Muscle layer of colon (tissue), 2 donors: ENCODE data around the gene LAMTOR3.

Source experiments
- H3K27ac ChIP-seq: one replicate; pipeline ENCODE4 v1.7.0; 2013; ENCODE audit warnings: low read depth, mild to moderate bottlenecking, low read length, moderate library complexity
- H3K27me3 ChIP-seq, 2 donors: one replicate each; pipeline ENCODE4 v1.7.0; 2013; ENCODE audit warnings: low read length in 2 of 2, mild to moderate bottlenecking in 2 of 2; ENCODE audit not compliant: insufficient read depth in 2 of 2, control insufficient read depth in 1 of 2
- H3K36me3 ChIP-seq: one replicate; pipeline ENCODE4 v1.7.0; 2013; ENCODE audit warnings: mild to moderate bottlenecking, low read length; ENCODE audit not compliant: insufficient read depth
- H3K4me1 ChIP-seq: one replicate; pipeline ENCODE4 v1.7.0; 2013; ENCODE audit warnings: mild to moderate bottlenecking, low read length; ENCODE audit not compliant: insufficient read depth
- H3K4me3 ChIP-seq, 2 donors: one replicate each; pipeline ENCODE4 v1.7.0; 2013; ENCODE audit warnings: low read length in 2 of 2, low read depth in 1 of 2, mild to moderate bottlenecking in 1 of 2, moderate library complexity in 1 of 2
- H3K9ac ChIP-seq: one replicate; pipeline ENCODE4 v1.7.0; 2013; ENCODE audit warnings: low read length
- H3K9me3 ChIP-seq: one replicate; pipeline ENCODE4 v1.7.0; 2013; ENCODE audit warnings: mild to moderate bottlenecking, low read length
- donor health status: abdominal sarcoma.
- donor health status: Adenocarcinoma of cecum.

LAMTOR3 gene, protein sequence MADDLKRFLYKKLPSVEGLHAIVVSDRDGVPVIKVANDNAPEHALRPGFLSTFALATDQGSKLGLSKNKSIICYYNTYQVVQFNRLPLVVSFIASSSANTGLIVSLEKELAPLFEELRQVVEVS

GRCh38 chr4:99894161-99894997, at the start of gene LAMTOR3:
Gene LAMTOR3 (minus strand): TSS chr4:99894427. CDS start chr4:99893963, 464 bp downstream.
- H3K36me3 ChIP-seq, result peaks cover 3% of the 10 kb centered on the region
- no peaks in the 10 kb centered on the region for H3K9me3 ChIP-seq
- peak within 1 kb of the TSS; percentile 99 for H3K9ac ChIP-seq
- H3K27ac ChIP-seq, result peak within 1 kb of the TSS; percentile 70
- H3K27me3 ChIP-seq, result no peaks in the 10 kb centered on the region
- peaks cover 15% of the 10 kb centered on the region for H3K4me1 ChIP-seq
- H3K4me3 ChIP-seq, result peak within 1 kb of the TSS; percentile 79 to 91

DNA sequence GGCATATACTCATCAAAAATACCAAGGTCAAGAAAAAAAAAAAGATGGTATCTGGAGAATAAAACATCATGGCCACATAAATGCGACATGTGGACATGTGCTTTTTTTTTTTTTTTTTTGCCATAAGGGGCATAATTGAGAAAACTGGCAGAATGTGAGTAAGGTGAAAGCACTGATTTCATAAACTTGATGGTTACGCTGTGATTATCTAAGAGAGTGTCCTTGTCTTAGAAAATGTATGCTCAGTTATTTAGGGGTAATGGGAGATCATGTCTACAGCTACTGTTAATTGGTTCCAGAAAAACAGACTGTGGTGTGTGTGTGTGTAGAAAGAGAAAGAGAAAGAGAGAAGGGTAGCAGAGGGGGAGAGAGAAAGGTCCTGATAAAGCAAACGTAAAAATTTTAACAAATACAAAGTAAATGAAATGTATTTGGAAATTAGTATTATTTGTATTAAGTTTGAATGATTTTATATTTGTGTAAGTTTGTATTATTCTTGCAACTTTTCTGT, 44.1 kb upstream of the LAMTOR3 start:
- H3K4me3 ChIP-seq, result no peak overlapping the region
- H3K4me1 ChIP-seq, result no peaks in the 10 kb centered on the region
- H3K36me3 ChIP-seq, result no peaks in the 10 kb centered on the region
- H3K9me3 ChIP-seq, result peaks cover 9% of the 10 kb centered on the region
- no peak overlapping the region for H3K9ac ChIP-seq
- no peak overlapping the region for H3K27ac ChIP-seq
- no peaks in the 10 kb centered on the region for H3K27me3 ChIP-seq

DNA sequence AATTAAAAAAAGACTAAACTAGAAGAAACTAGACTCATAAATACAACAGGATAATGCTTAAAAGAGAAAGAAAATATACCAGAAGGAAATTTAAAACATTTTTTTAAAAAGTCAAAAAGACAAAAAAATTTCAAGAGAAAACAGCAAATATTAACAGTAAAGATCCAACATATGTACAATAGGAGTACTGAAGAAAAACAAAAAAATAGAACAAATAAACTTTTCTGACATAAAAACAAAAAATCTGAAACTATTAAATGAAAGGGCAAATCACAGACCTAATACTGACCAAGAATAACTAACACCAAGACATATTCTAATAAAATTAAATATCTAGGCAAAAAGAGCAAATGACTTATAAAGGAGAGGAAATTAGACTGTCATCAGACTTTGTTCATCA, 40.7 kb upstream of the LAMTOR3 start:
- no peak overlapping the region for H3K9ac ChIP-seq
- no peaks in the 10 kb centered on the region for H3K27me3 ChIP-seq
- H3K4me3 ChIP-seq, result no peak overlapping the region
- H3K36me3 ChIP-seq, result no peaks in the 10 kb centered on the region
- H3K27ac ChIP-seq, result no peak overlapping the region
- no peaks in the 10 kb centered on the region for H3K4me1 ChIP-seq
- H3K9me3 ChIP-seq, result peaks cover 9% of the 10 kb centered on the region

- H3K4me1 ChIP-seq, result no peaks in the 10 kb centered on the region
- H3K27me3 ChIP-seq, result no peaks in the 10 kb centered on the region
- peaks cover 3% of the 10 kb centered on the region for H3K36me3 ChIP-seq
- H3K9ac ChIP-seq, result no peak overlapping the region
- no peaks in the 10 kb centered on the region for H3K9me3 ChIP-seq
- no peak overlapping the region for H3K27ac ChIP-seq
- no peak overlapping the region for H3K4me3 ChIP-seq
Measured at GRCh38 chr4:99927566-99927965, 33.3 kb upstream of the LAMTOR3 start.

- H3K27ac ChIP-seq, result no peak overlapping the region
- no peak overlapping the region for H3K4me3 ChIP-seq
- H3K27me3 ChIP-seq, result no peaks in the 10 kb centered on the region
- H3K4me1 ChIP-seq, result no peaks in the 10 kb centered on the region
- no peak overlapping the region for H3K9ac ChIP-seq
- peaks cover 6% of the 10 kb centered on the region for H3K36me3 ChIP-seq
- H3K9me3 ChIP-seq, result no peaks in the 10 kb centered on the region
Measured at GRCh38 chr4:99921174-99921573, 26.9 kb upstream of the LAMTOR3 start.

DNA sequence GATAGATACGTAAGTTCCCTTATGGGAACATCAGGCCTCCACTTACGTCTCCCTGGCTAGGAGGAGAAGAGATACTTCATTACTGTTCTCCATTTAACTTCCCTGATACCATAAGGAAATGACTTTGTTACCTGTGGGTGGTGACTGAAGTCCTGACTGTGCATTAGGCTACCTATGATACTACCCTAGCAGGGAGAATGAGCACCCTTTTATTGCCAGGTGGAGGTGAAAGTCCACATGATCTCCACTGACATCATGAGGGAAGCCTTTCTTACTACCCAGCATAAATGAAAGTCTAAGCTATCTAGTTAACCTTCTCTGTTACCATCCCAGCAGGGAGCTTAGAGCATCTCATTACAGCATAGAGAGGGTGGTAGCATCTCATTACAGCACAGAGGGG, 24.4 kb upstream of the LAMTOR3 start:
- Histone ChIP-seq H3K4me3 (no peak overlapping the region), H3K27ac (no peak overlapping the region), H3K9me3 (no peaks in the 10 kb centered on the region), H3K4me1 (no peaks in the 10 kb centered on the region), H3K27me3 (no peaks in the 10 kb centered on the region), H3K9ac (no peak overlapping the region), H3K36me3 (peaks cover 6% of the 10 kb centered on the region)

GRCh38 chr4:99917575-99917974, 23.3 kb upstream of the LAMTOR3 start:
- H3K27ac ChIP-seq, result no peak overlapping the region
- no peaks in the 10 kb centered on the region for H3K9me3 ChIP-seq
- H3K9ac ChIP-seq, result no peak overlapping the region
- H3K36me3 ChIP-seq, result peaks cover 6% of the 10 kb centered on the region
- no peaks in the 10 kb centered on the region for H3K27me3 ChIP-seq
- H3K4me1 ChIP-seq, result no peaks in the 10 kb centered on the region
- H3K4me3 ChIP-seq, result no peak overlapping the region

DNA sequence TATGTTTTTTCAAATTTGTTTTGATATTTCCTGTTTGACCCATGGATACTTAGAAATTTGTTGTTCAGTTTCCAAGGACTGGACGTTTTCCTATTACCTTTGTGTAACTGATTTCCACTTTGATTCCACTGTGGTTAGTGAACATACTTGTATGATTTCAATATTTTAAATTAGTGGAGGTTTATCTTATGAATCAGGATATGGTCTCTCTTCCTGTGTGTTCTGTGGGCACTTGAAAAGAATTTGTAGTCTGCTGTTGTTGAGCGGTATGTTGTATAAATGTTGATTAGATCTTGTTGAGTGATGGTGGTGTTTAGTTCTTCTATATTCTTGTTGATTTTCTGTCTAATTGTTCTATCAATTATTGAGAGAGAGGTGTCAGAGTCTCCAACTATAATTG, 21.2 kb upstream of the LAMTOR3 start:
- H3K9ac ChIP-seq, result no peak overlapping the region
- H3K4me1 ChIP-seq, result no peaks in the 10 kb centered on the region
- peaks cover 6% of the 10 kb centered on the region for H3K36me3 ChIP-seq
- H3K27ac ChIP-seq, result no peak overlapping the region
- H3K4me3 ChIP-seq, result no peak overlapping the region
- no peaks in the 10 kb centered on the region for H3K27me3 ChIP-seq
- H3K9me3 ChIP-seq, result no peaks in the 10 kb centered on the region

DNA sequence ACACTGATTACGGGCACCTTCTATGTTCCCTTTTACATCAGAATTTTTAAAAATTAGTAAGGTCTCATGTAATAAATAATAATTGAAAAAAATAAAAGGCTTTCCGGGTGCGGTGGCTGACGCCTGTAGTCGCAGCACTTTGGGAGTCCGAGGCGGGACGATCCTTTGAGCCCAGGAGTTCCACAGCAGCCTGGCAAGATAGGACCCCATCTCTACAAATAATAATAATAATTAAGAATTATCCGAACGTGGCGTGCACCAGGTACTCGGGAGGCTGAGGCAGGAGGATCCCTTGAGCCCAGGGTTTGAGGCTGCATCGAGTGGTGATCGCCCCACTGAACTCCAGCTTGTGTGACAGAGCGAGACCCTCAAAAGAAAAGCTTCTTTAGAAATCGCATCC, 771 bp upstream of the LAMTOR3 start:
- Histone ChIP-seq H3K4me3 (peak overlapping the region; percentile 34 to 81), H3K9ac (no peak overlapping the region), H3K27me3 (no peaks in the 10 kb centered on the region), H3K4me1 (peaks cover 15% of the 10 kb centered on the region), H3K36me3 (no peaks in the 10 kb centered on the region), H3K9me3 (no peaks in the 10 kb centered on the region), H3K27ac (peak overlapping the region; percentile 47)

- Histone ChIP-seq H3K4me1 (peaks cover 15% of the 10 kb centered on the region), H3K4me3 (peak overlapping the region; percentile 79 to 91), H3K27me3 (no peaks in the 10 kb centered on the region), H3K27ac (peak overlapping the region; percentile 70), H3K9me3 (no peaks in the 10 kb centered on the region), H3K9ac (peak overlapping the region; percentile 99), H3K36me3 (peaks cover 4% of the 10 kb centered on the region)
Measured at GRCh38 chr4:99893839-99894160, 427 bp downstream of the LAMTOR3 start.

DNA sequence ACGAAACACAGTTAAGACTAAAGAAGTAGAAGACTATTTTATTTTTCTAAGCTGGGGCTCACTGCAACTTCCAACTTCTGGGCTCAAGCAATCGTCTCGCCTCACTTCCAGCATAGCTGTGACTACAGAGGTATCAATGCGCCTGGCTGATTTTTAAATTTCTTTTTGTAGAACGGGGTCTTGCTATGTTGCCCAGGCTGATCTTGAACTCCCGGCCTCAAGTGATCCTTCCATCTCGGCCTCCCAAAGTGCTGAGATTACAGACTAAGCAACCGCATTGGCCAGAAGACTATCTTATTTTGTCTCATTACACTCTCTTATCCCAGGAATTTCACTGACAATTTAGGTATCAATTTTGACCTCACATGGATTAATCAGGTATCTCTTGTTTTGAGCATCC, 1.2 kb downstream of the LAMTOR3 start:
- Histone ChIP-seq H3K27me3 (no peaks in the 10 kb centered on the region), H3K27ac (no peak overlapping the region), H3K9ac (no peak overlapping the region), H3K4me3 (peak overlapping the region; percentile 79 to 91), H3K36me3 (peaks cover 4% of the 10 kb centered on the region), H3K9me3 (no peaks in the 10 kb centered on the region), H3K4me1 (peaks cover 19% of the 10 kb centered on the region)

- no peaks in the 10 kb centered on the region for H3K27me3 ChIP-seq
- H3K27ac ChIP-seq, result no peak overlapping the region
- H3K4me3 ChIP-seq, result no peak overlapping the region
- H3K36me3 ChIP-seq, result peaks cover 9% of the 10 kb centered on the region
- H3K4me1 ChIP-seq, result peaks cover 24% of the 10 kb centered on the region
- no peak overlapping the region for H3K9ac ChIP-seq
- H3K9me3 ChIP-seq, result no peaks in the 10 kb centered on the region
Measured at GRCh38 chr4:99891351-99891750, 2.9 kb downstream of the LAMTOR3 start.
